ENCODE results near the gene MYLIP. TPM values are rescaled to one million over a fixed set of nuclear protein-coding genes. Genes with fewer than 3 reads are reported as not detected.

The MYLIP gene
- total RNA-seq, 1 experiment from 2014 or later = 27.0 TPM

GRCh38 chr6:16097382-16098171, 31.3 kb upstream of the MYLIP start:
- no peaks in the 10 kb centered on the region for H3K79me2 ChIP-seq (ENCODE audit: insufficient read depth, low read length)
- H3T11ph ChIP-seq (ENCODE audit: low read length) = no peak overlapping the region
- no CpG with 5 or more reads among the region's 6 CpGs for WGBS (ENCODE audit: extremely low coverage, insufficient read length, low lambda C conversion rate)
- no peaks in the 10 kb centered on the region for H3K23me2 ChIP-seq (ENCODE audit: insufficient read length, low read depth, low read length, poor library complexity, severe bottlenecking)
- no peak overlapping the region for H4K91ac ChIP-seq (ENCODE audit: insufficient read length, low read depth, low read length)
- peaks cover 8 to 14% of the 10 kb centered on the region in 2 experiments for H3K9me3 Mint-ChIP-seq
- no peaks in the 10 kb centered on the region; the same call in 1 of the 2 replicates for H3K27me3 Mint-ChIP-seq (ENCODE audit: low read depth)
- H2BK120ac ChIP-seq (ENCODE audit: low read depth, low read length, poor library complexity, severe bottlenecking) = no peak overlapping the region
- H3K4me3 Mint-ChIP-seq = no peak overlapping the region
- H2BK5ac ChIP-seq (ENCODE audit: insufficient read length, low read length) = no peak overlapping the region
- H3K4ac ChIP-seq (ENCODE audit: low read depth, low read length) = no peak overlapping the region
- no peak overlapping the region for H3K27ac ChIP-seq (ENCODE audit: insufficient read length, low read depth, low read length)
- TF ChIP-seq CTCF (conservative IDR thresholded peaks at IDR 0.05) = no peak
- H4K20me1 ChIP-seq (ENCODE audit: control insufficient read depth, insufficient read depth, insufficient read length) = no peaks in the 10 kb centered on the region
- no peak overlapping the region; a peak in 1 of 7 replicates for H3K27ac Mint-ChIP-seq
- peaks cover 0 to 8% (median 0%) of the 10 kb centered on the region in 3 experiments; a peak in 3 of 7 replicates for H3K36me3 Mint-ChIP-seq (ENCODE audit: insufficient read depth in 1 of 3, low read depth in 3 of 3)
- no peak for DNase-seq
- no peak overlapping the region for H2BK20ac ChIP-seq (ENCODE audit: low read depth, low read length, poor library complexity, severe bottlenecking)
- no peaks in the 10 kb centered on the region for H3K4me1 ChIP-seq (ENCODE audit: insufficient read depth, low read length)
- no peak overlapping the region for H4K5ac ChIP-seq (ENCODE audit: insufficient read length, low read depth, low read length)
- no peak overlapping the region for H3K18ac ChIP-seq (ENCODE audit: insufficient read length, low read depth, low read length)
- peaks cover 0 to 4% of the 10 kb centered on the region in 2 experiments; a peak in 1 of 4 replicates for H3K4me1 Mint-ChIP-seq
- no peaks in the 10 kb centered on the region for H3K27me3 ChIP-seq (ENCODE audit: insufficient read depth, low read length)
- H2AFZ ChIP-seq (ENCODE audit: low read length) = no peak overlapping the region
- H3K9ac ChIP-seq (ENCODE audit: extremely low read depth, insufficient read length, low read length) = no peak overlapping the region
- no peak overlapping the region for H2AK5ac ChIP-seq (ENCODE audit: insufficient read length, low read length)
- H2BK12ac ChIP-seq (ENCODE audit: insufficient read length, low read depth, low read length) = no peak overlapping the region
- H3K23ac ChIP-seq (ENCODE audit: insufficient read length, low read depth, low read length) = no peak overlapping the region
- H3K79me1 ChIP-seq (ENCODE audit: insufficient read depth, low read depth, low read length, poor library complexity, severe bottlenecking) = no peaks in the 10 kb centered on the region
- no peak overlapping the region for H2BK15ac ChIP-seq (ENCODE audit: low read depth, low read length)
- H3K56ac ChIP-seq (ENCODE audit: insufficient read length, low read depth, low read length) = no peak overlapping the region
- no peak overlapping the region for H4K8ac ChIP-seq (replicated peaks; ENCODE audit: insufficient read length, low read depth, low read length)
- no peak overlapping the region for H3K4me2 ChIP-seq (ENCODE audit: insufficient read depth, insufficient read length, low read length)
- H3K14ac ChIP-seq (ENCODE audit: insufficient read depth, low read length) = no peak overlapping the region
- H3K9me3 ChIP-seq (ENCODE audit: control insufficient read depth, low read depth, low read length) = no peaks in the 10 kb centered on the region
